GM10248 (cell line): ENCODE results near the gene FNBP1.

Source experiments
- CTCF ChIA-PET: fragments of 300-600 bp; sonication (Branson Sonifier 250); formaldehyde crosslinking; extraction: SDS; loops from one replicate; lab custom pipeline; 2021; ENCODE audit warnings: antibody characterized with exemption; lab: Yijun Ruan, JAX
- POLR2A ChIA-PET: fragments of 350-650 bp; sonication (Branson Sonifier 250); formaldehyde crosslinking; extraction: SDS; loops from one replicate; lab custom pipeline; 2020; ENCODE audit warnings: antibody characterized with exemption; lab: Yijun Ruan, JAX
- DNase-seq: peaks from one replicate; pipeline ENCODE4 v3.0.0; 2012; ENCODE audit errors: extremely low spot score
- TF ChIP-seq, protein P1 (sequence below): IDR thresholded peaks from 2 replicates; pipeline ENCODE4 v1.5.1; 2012; ENCODE audit warnings: mild to moderate bottlenecking, low read depth; ENCODE audit errors: extremely low read depth, missing control alignments, control extremely low read depth

FNBP1 gene

DNA sequence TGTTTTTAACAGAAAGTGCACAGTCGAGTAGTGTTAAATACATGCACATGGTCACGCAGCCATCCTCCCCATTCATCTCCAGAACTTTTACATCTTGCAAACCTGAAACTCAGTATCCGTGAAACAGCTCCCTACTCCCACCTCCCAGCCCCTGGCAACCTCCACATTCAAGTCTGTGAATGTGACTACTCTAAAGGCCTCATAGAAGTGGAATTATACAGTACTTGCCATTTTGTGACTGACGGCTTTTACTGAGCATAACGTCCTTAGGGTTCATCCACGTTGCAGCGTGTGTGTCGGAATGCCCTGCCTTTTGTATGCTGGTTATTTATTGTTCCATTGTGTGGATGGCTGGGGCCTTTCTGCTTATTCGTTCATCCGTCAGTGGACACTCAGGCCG lies 171.9 kb downstream of the FNBP1 start:
- no peak for DNase-seq
- CTCF ChIA-PET = no interaction called here
- TF ChIP-seq, protein P1, sequence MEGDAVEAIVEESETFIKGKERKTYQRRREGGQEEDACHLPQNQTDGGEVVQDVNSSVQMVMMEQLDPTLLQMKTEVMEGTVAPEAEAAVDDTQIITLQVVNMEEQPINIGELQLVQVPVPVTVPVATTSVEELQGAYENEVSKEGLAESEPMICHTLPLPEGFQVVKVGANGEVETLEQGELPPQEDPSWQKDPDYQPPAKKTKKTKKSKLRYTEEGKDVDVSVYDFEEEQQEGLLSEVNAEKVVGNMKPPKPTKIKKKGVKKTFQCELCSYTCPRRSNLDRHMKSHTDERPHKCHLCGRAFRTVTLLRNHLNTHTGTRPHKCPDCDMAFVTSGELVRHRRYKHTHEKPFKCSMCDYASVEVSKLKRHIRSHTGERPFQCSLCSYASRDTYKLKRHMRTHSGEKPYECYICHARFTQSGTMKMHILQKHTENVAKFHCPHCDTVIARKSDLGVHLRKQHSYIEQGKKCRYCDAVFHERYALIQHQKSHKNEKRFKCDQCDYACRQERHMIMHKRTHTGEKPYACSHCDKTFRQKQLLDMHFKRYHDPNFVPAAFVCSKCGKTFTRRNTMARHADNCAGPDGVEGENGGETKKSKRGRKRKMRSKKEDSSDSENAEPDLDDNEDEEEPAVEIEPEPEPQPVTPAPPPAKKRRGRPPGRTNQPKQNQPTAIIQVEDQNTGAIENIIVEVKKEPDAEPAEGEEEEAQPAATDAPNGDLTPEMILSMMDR = no peak
- POLR2A ChIA-PET = no interaction called here

GRCh38 chr9:129869585-129870501 lies 173.1 kb downstream of the FNBP1 start:
- DNase-seq = no peak
- CTCF ChIA-PET = interaction anchor here (1.5 kb wide), 1 partner anchor 238 kb away, joined by 3 read pairs; no protein-coding TSS in a partner anchor
- POLR2A ChIA-PET = interaction anchor here (0.6 kb wide), 1 partner anchor 1228 kb away, joined by 5 read pairs; no protein-coding TSS in a partner anchor
- TF ChIP-seq, protein P1 = no peak

DNA sequence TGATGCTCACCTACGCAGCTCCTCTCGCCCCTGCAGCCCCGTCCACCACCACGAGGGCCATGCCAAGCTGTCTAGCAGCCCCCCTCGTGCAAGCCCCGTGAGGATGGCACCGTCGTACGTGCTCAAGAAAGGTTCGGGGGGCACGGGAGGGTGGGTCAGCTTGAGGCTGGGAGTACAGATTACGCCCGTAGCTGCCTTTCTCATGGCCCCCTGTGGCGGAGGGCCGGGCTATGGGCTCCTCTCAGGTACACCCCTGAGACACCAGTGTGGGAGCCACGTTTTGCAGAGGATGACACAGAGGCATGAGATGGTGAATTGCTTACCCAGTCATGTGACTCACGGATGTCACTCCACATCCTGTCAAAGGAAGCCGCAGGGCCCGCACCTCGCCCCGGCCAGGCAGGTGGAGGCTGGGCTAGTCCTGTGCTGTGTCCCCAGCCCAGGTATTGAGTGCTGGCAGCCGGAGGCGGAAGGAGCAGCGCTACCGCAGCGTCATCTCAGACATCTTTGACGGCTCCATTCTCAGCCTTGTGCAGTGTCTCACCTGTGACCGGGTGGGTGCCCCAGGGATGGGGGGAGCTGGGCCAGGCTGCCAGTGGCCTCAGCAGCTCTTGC lies 174.0 kb downstream of the FNBP1 start:
- ChIA-PET CTCF (interaction anchor here (1.5 kb wide), 1 partner anchor 239 kb away, joined by 3 read pairs; no protein-coding TSS in a partner anchor), POLR2A (no interaction called here)
- TF ChIP-seq, protein P1 = no peak
- DNase-seq = no peak

DNA sequence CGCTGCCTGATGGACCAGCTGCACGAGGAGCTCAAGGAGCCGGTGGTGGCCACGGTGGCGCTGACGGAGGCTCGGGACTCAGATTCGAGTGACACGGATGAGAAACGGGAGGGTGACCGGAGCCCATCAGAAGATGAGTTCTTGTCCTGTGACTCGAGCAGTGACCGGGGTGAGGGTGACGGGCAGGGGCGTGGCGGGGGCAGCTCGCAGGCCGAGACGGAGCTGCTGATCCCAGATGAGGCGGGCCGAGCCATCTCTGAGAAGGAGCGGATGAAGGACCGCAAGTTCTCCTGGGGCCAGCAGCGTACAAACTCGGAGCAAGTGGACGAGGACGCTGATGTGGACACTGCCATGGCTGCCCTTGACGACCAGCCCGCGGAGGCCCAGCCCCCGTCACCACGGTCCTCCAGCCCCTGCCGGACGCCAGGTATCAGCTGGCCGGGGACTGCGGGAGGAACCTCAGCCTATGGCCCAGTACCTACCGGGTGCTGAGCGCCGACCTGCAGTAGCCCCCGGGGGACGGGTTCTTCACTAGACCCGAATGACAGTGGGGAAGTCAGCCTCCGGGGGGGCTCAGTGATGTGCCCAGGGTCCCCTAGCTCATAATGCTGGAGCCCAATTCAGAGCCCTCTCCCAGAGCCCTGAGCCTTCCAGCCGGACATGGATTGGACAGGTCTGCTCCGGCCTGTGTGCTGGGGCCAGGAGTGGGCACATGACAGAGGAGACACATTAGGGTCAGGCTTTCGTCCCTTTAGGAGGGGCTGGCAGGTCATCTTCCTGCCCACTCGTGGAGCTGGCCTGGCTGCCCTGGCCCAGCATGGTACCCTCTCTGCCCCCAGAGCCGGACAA lies 174.7 kb downstream of the FNBP1 start:
- no peak for DNase-seq
- TF ChIP-seq, protein P1 = no peak
- POLR2A ChIA-PET = no interaction called here
- CTCF ChIA-PET = interaction anchor here (1.5 kb wide), 1 partner anchor 240 kb away, joined by 3 read pairs; no protein-coding TSS in a partner anchor

DNA sequence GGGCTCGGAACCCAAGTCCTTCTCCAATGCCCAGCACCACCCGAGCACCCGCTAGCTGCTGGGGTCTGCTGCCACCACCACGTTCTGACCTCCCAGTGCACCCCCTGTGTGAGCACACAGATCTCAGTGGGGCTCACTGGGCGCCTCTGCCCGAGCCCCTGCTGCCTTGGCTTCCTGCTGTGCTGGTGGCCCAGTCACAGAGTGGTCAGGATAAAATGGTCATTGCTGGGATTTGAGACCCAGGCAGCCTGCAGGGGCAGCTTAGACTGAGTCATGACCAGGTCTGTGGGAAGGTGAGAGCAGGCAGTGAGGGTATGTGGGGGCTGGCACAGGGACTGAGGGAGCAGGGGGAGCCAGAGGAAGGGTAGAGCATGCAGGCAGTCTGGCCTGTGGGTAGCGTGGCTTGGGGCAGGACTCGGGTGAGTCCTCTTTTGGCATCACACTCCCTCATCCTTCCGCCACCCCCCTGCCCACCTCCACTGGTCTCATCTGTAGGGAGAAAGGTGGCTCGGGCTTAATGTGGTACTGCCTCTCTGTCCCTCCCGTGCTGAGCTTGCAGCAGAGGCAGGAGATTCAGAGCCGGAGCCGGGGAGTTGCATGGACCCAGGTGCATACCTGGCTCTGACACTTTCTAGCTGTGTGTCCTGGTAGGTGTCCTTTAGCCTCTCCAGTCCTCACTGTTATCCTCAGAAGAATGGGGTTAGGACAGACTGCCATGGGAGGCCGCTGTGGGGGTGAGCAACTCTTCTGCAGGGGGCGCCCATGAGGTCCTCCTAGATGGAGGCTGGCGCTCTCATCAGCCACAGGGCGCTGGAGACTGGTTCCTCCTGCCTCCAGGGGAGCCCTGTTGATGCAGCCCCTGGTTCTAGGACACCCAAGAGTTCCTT lies 175.6 kb downstream of the FNBP1 start:
- ChIA-PET POLR2A (no interaction called here), CTCF (no interaction called here)
- TF ChIP-seq, protein P1 = no peak
- DNase-seq = no peak
